Activated naive CD8-positive, alpha-beta T cell treated with anti-CD3 and anti-CD28 coated beads, Interleukin-2, amount 50 U/mL, for 24 hours (primary cell): ENCODE data around the gene OR51B5.
"Not testable (repeated sequence)": the region's sequence is repeated elsewhere in the genome, so short reads cannot be mapped to it uniquely, and the experiment has no call there.

Experiments
- ATAC-seq: fragments of 150-1000 bp; cut with Tn5 transposase; one replicate; pipeline ENCODE4 v1.10.0; 2021
- DNase-seq: peaks from one replicate; pipeline ENCODE4 v3.0.0; 2021
- H3K27ac Mint-ChIP-seq: one replicate; pipeline ENCODE4 v1.8.0; 2021; ENCODE audit warnings: mild to moderate bottlenecking, mixed read lengths
- H3K27me3 Mint-ChIP-seq: one replicate; pipeline ENCODE4 v1.8.0; 2021; ENCODE audit warnings: mixed read lengths
- H3K36me3 Mint-ChIP-seq: one replicate; pipeline ENCODE4 v1.8.0; 2021; ENCODE audit warnings: low read depth, mixed read lengths
- H3K4me1 Mint-ChIP-seq: one replicate; pipeline ENCODE4 v1.8.0; 2021; ENCODE audit warnings: mixed read lengths
- H3K4me3 Mint-ChIP-seq: one replicate; pipeline ENCODE4 v1.8.0; 2021; ENCODE audit warnings: mild to moderate bottlenecking, moderate library complexity, mixed read lengths
- H3K9me3 Mint-ChIP-seq: one replicate; pipeline ENCODE4 v1.8.0; 2021; ENCODE audit warnings: mixed read lengths

The OR51B5 gene, protein sequence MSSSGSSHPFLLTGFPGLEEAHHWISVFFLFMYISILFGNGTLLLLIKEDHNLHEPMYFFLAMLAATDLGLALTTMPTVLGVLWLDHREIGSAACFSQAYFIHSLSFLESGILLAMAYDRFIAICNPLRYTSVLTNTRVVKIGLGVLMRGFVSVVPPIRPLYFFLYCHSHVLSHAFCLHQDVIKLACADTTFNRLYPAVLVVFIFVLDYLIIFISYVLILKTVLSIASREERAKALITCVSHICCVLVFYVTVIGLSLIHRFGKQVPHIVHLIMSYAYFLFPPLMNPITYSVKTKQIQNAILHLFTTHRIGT

GRCh38 chr11:5343474-5344335, at the start of gene OR51B5:
TSS of gene OR51B5 (minus strand) at chr11:5343524. CDS start at chr11:5343524, 0 bp downstream.
- Mint-ChIP-seq H3K9me3 (no peaks in the 10 kb centered on the region), H3K27me3 (peaks cover 5% of the 10 kb centered on the region), H3K36me3 (no peaks in the 10 kb centered on the region), H3K4me3 (no peak within 1 kb of the TSS), H3K4me1 (no peaks in the 10 kb centered on the region), H3K27ac (no peak within 1 kb of the TSS)
- ATAC-seq (no peak), DNase-seq (no peak)

DNA sequence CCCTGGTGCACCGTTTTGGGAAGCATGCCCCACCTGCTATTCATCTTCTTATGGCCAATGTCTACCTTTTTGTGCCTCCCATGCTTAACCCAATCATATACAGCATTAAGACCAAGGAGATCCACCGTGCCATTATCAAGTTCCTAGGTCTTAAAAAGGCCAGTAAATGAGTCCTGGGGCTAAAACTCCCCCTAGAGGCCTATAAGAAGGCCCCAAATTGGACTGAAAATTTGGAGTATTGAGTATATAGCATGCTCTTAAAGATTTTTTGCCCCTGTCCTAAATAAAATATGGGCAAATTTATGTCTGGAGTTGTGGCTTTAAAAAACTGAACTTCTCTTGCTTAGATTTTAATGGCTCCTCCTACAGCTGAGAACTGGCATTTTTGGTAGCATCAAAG, 46.9 kb upstream of the OR51B5 start:
- H3K27me3 Mint-ChIP-seq: no peaks in the 10 kb centered on the region
- no peak overlapping the region for H3K27ac Mint-ChIP-seq
- no peaks in the 10 kb centered on the region for H3K4me1 Mint-ChIP-seq
- no peaks in the 10 kb centered on the region for H3K9me3 Mint-ChIP-seq
- no peak overlapping the region for H3K4me3 Mint-ChIP-seq
- ATAC-seq (no peak), DNase-seq (no peak)
- H3K36me3 Mint-ChIP-seq: no peaks in the 10 kb centered on the region

DNA sequence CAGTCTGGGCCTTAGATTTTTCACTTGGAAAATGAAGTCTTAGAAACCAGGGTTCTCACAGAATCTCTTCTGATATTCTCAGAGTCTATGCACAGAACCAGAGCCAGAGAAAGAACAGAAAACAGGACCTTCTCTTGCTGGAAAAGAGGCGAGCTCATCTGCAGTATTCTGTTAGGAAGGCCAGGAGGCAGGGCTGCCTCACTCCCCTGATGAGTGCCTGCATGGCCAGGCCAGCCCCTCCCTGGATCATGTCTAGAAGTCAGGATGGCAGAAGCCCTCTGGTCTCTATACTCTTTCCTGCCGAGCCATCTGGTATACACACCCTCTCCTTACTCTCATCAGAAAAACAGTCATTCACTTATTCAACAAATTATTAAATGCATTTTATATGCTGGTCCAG, 41.0 kb upstream of the OR51B5 start:
- Mint-ChIP-seq H3K27me3 (no peaks in the 10 kb centered on the region), H3K9me3 (no peaks in the 10 kb centered on the region), H3K27ac (no peak overlapping the region), H3K4me3 (no peak overlapping the region), H3K4me1 (no peaks in the 10 kb centered on the region), H3K36me3 (no peaks in the 10 kb centered on the region)
- ATAC-seq: no peak
- DNase-seq: no peak

DNA sequence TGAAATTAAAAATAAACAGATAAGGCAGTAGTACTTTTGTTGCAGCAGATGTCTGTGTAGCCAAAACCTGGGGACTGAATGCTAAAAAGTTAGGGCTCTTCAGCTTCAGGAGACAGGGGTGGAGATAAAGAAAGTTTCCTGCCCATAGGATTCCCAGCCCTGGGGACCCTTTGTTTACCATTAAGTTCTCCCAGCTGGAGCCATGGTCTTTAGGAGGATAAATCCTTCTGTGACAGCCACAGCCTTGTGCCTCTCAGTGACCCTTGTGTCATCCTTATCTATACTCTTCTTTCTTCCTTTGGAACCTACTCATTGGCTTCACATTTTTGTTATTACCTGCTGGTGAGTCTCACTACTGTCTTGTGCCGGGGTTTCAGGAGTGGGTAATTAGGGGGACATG, 40.3 kb upstream of the OR51B5 start, which contains the start of gene OR51M1:
Gene OR51M1 (plus strand): TSS at position 237 of the 400 bp plus-strand sequence. CDS start 5,587 bp downstream, outside the sequence.
- no peak within 1 kb of the TSS for H3K27ac Mint-ChIP-seq
- DNase-seq: no peak
- H3K36me3 Mint-ChIP-seq: no peaks in the 10 kb centered on the region
- H3K4me3 Mint-ChIP-seq: no peak within 1 kb of the TSS
- no peaks in the 10 kb centered on the region for H3K27me3 Mint-ChIP-seq
- no peak for ATAC-seq
- no peaks in the 10 kb centered on the region for H3K4me1 Mint-ChIP-seq
- no peaks in the 10 kb centered on the region for H3K9me3 Mint-ChIP-seq

- H3K27ac Mint-ChIP-seq: no peak overlapping the region
- ATAC-seq: no peak
- peak; percentile 25 for DNase-seq
- no peak overlapping the region for H3K4me3 Mint-ChIP-seq
- H3K27me3 Mint-ChIP-seq: no peaks in the 10 kb centered on the region
- H3K4me1 Mint-ChIP-seq: no peaks in the 10 kb centered on the region
- no peaks in the 10 kb centered on the region for H3K9me3 Mint-ChIP-seq
- no peaks in the 10 kb centered on the region for H3K36me3 Mint-ChIP-seq
Observed at GRCh38 chr11:5380740-5381342, 37.5 kb upstream of the OR51B5 start.

- no peaks in the 10 kb centered on the region for H3K36me3 Mint-ChIP-seq
- H3K27ac Mint-ChIP-seq: no peak overlapping the region
- ATAC-seq (no peak), DNase-seq (no peak)
- H3K27me3 Mint-ChIP-seq: peaks cover 4% of the 10 kb centered on the region
- H3K9me3 Mint-ChIP-seq: peaks cover 8% of the 10 kb centered on the region
- H3K4me1 Mint-ChIP-seq: no peaks in the 10 kb centered on the region
- H3K4me3 Mint-ChIP-seq: no peak overlapping the region
Observed at GRCh38 chr11:5369789-5370188, 26.5 kb upstream of the OR51B5 start.

DNA sequence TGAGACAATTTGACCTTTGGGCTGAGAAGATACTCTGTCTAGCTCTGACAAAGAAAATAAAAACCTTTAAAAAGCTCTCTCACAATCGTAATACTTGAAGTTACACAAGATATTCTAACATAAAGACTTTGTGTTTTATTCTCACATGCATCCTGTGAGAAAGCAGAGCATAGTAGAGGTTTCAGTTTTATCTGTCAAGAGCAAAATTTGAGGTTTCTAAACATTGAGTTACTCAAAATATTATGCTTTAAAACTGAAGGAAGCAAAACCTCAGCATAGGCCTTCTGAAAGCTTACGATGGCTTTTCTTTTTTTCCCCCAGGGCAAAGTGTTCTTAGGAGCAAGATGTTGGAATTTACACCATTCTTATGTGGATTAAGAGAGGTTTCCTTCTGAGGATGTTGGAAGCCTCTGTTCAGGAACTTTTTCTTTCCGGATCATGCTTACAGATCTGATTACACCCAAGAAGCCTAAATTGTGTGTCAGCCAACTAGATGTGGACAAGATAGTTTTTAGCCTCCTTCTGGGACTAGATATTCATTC, 25.2 kb upstream of the OR51B5 start:
- Mint-ChIP-seq H3K36me3 (no peaks in the 10 kb centered on the region), H3K27me3 (peaks cover 2% of the 10 kb centered on the region), H3K4me1 (no peaks in the 10 kb centered on the region), H3K4me3 (no peak overlapping the region), H3K27ac (no peak overlapping the region), H3K9me3 (peaks cover 8% of the 10 kb centered on the region)
- DNase-seq (no peak), ATAC-seq (no peak)

GRCh38 chr11:5367448-5368074, 24.2 kb upstream of the OR51B5 start:
- Mint-ChIP-seq H3K27ac (no peak overlapping the region), H3K9me3 (peaks cover under 1% of the 10 kb centered on the region), H3K4me3 (no peak overlapping the region), H3K27me3 (peaks cover 2% of the 10 kb centered on the region), H3K4me1 (no peaks in the 10 kb centered on the region), H3K36me3 (no peaks in the 10 kb centered on the region)
- DNase-seq (no peak), ATAC-seq (no peak)

- no peak overlapping the region for H3K4me3 Mint-ChIP-seq
- no peak for DNase-seq
Observed at GRCh38 chr11:5366856-5367255, 23.5 kb upstream of the OR51B5 start.

DNA sequence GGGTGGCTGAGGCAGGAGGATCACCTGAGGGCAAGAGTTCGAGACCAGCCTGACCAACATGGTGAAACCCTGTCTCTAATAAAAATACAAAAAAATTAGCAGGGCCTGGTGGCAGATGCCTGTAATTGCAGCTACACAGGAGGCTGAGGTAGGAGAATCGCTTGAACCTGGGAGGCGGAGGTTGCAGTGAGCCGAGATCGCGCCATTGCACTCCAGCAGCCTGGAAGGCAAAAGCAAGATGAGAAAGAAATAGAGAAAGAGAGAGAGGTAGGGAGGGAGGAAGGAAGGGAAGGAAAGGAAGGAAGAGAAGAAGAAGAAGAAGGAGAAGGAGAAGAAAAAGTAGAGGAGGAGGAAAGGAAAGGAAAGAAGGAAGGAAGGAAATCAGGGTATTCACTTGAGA, 23.0 kb upstream of the OR51B5 start:
- H3K36me3 Mint-ChIP-seq, H3K27me3 Mint-ChIP-seq, DNase-seq, ATAC-seq, H3K4me3 Mint-ChIP-seq, H3K27ac Mint-ChIP-seq, H3K9me3 Mint-ChIP-seq, H3K4me1 Mint-ChIP-seq: not testable (repeated sequence)

More at GRCh38 chr11:5366856-5367255, 23.5 kb upstream of the OR51B5 start:
- no peaks in the 10 kb centered on the region for H3K9me3 Mint-ChIP-seq
- no peaks in the 10 kb centered on the region for H3K36me3 Mint-ChIP-seq
- H3K27me3 Mint-ChIP-seq: peaks cover 2% of the 10 kb centered on the region
- H3K4me1 Mint-ChIP-seq: no peaks in the 10 kb centered on the region
- no peak overlapping the region for H3K27ac Mint-ChIP-seq
- no peak for ATAC-seq

DNA sequence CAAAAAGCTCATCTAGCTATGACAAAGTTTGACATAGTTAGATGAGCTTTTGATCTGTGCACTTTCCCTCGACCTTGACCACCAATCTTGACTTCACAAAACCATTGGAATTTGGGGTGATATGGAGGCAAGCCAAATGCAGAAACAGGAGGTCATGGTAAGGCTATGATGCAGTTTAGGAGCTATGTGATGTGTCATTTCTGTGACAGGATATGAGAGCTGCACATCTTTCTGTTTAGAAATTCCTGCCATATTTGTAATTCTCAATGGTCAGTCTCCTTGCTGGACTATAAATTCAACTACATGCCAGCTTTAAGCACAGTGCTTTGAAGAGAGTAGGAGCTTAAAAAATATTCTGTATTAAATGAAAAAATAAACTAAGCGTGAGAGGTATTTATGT, 20.9 kb upstream of the OR51B5 start:
- ATAC-seq: no peak
- no peaks in the 10 kb centered on the region for H3K9me3 Mint-ChIP-seq
- H3K4me3 Mint-ChIP-seq: no peak overlapping the region
- H3K4me1 Mint-ChIP-seq: no peaks in the 10 kb centered on the region
- no peaks in the 10 kb centered on the region for H3K36me3 Mint-ChIP-seq
- DNase-seq: no peak
- peaks cover 2% of the 10 kb centered on the region for H3K27me3 Mint-ChIP-seq
- no peak overlapping the region for H3K27ac Mint-ChIP-seq

- DNase-seq: no peak
- Mint-ChIP-seq H3K27ac (no peak overlapping the region), H3K27me3 (peaks cover 2% of the 10 kb centered on the region)
Observed at GRCh38 chr11:5363679-5364078, 20.4 kb upstream of the OR51B5 start.

GRCh38 chr11:5362017-5362625, 18.8 kb upstream of the OR51B5 start:
- Mint-ChIP-seq H3K27me3 (peaks cover 2% of the 10 kb centered on the region), H3K4me1 (no peaks in the 10 kb centered on the region), H3K36me3 (no peaks in the 10 kb centered on the region), H3K9me3 (no peaks in the 10 kb centered on the region), H3K4me3 (no peak overlapping the region), H3K27ac (no peak overlapping the region)
- no peak for DNase-seq
- ATAC-seq: no peak

More at GRCh38 chr11:5363679-5364078, 20.4 kb upstream of the OR51B5 start:
- no peaks in the 10 kb centered on the region for H3K4me1 Mint-ChIP-seq
- H3K4me3 Mint-ChIP-seq: no peak overlapping the region
- H3K9me3 Mint-ChIP-seq: no peaks in the 10 kb centered on the region
- no peaks in the 10 kb centered on the region for H3K36me3 Mint-ChIP-seq
- no peak for ATAC-seq

DNA sequence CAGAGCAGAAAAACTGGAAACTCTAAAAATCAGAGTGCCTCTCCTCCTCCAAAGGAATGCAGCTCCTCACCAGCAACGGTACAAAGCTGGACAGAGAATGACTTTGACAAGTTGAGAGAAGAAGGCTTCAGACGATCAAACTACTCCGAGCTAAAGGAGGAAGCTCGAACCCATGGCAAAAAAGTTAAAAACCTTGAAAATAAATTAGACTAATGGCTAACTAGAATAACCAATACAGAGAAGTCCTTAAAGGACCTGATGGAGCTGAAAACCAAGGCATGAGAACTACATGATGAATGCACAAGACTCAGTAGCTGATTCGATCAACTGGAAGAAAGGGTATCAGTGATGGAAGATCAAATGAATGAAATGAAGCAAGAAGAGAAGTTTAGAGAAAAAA, 12.7 kb upstream of the OR51B5 start:
- not testable (repeated sequence) for H3K4me1 Mint-ChIP-seq, H3K27ac Mint-ChIP-seq, ATAC-seq, H3K36me3 Mint-ChIP-seq, H3K27me3 Mint-ChIP-seq, DNase-seq, H3K9me3 Mint-ChIP-seq, H3K4me3 Mint-ChIP-seq
